Measurements from ENCODE around the gene KRTAP20-1.

DNA sequence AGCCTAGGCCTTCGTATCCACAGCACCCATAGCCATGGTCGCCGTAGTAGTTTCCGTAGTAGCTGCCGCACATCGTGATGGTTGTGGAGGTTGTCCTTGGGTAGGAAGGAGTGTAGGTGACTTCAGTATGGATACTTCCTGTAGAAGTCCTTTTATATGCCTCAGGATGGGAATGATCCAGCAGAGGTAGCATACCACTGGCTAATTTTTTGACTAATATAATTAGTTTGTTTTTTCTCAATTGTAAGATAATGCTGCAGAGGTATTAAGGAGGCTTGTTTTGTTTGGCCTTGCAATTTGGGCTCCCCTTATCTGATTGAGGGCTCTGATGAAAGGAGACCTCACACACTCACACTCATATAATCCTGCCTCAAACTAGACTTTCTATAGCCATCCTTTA lies 17.4 kb upstream of the KRTAP20-1 start, which contains the start of gene KRTAP6-2:
- TF ChIP-seq, protein P1, sequence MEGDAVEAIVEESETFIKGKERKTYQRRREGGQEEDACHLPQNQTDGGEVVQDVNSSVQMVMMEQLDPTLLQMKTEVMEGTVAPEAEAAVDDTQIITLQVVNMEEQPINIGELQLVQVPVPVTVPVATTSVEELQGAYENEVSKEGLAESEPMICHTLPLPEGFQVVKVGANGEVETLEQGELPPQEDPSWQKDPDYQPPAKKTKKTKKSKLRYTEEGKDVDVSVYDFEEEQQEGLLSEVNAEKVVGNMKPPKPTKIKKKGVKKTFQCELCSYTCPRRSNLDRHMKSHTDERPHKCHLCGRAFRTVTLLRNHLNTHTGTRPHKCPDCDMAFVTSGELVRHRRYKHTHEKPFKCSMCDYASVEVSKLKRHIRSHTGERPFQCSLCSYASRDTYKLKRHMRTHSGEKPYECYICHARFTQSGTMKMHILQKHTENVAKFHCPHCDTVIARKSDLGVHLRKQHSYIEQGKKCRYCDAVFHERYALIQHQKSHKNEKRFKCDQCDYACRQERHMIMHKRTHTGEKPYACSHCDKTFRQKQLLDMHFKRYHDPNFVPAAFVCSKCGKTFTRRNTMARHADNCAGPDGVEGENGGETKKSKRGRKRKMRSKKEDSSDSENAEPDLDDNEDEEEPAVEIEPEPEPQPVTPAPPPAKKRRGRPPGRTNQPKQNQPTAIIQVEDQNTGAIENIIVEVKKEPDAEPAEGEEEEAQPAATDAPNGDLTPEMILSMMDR (IDR thresholded peaks at IDR 0.05) = no peak
- no peak for TF ChIP-seq POLR2A (IDR thresholded peaks at IDR 0.05)

Measured in uterus (tissue), 2 donors.